ENCODE results near the gene GMNC. TPM values are rescaled to one million over a fixed set of nuclear protein-coding genes. Genes with fewer than 3 reads are reported as not detected.

GMNC gene
- not detected in 2 replicates for total RNA-seq

GRCh38 chr3:190862209-190863118 lies at the start of gene GMNC:
TSS of gene GMNC (minus strand) at chr3:190862694. CDS start at chr3:190862615, 79 bp downstream.

Measured in dermis lymphatic vessel endothelial cell (primary cell).